Neural cell (in vitro differentiated cells): Measurements from ENCODE around the gene KDM4C. TPM values are rescaled to one million over a fixed set of nuclear protein-coding genes. Genes with fewer than 3 reads are reported as not detected.

Source experiments
- H2AFZ ChIP-seq: fragments of 200-600, 300-800 bp; sonication (generic), shearing (Covaris generic); 2 replicates; pipeline ENCODE4 v1.6.0; 2014; ENCODE audit warnings: low read depth, mild to moderate bottlenecking, antibody characterized with exemption, low read length, moderate library complexity
- H3F3A ChIP-seq: fragments of 200-600 bp; shearing (Covaris generic); 2 replicates; pipeline ENCODE4 v1.6.1; 2016; ENCODE audit warnings: mild to moderate bottlenecking, moderate library complexity, mixed read lengths, antibody characterized with exemption, low read length; ENCODE audit not compliant: insufficient read depth, poor library complexity, severe bottlenecking
- H3K27ac ChIP-seq: fragments of 200-600, 300-800 bp; sonication (generic), shearing (Covaris generic); 2 replicates; pipeline ENCODE4 v1.5.1; 2014; ENCODE audit warnings: mild to moderate bottlenecking, low read length, moderate library complexity
- H3K27me3 ChIP-seq: fragments of 300-800, 200-600 bp; sonication (generic), shearing (Covaris generic); 2 replicates; pipeline ENCODE4 v1.6.0; 2014; ENCODE audit warnings: mild to moderate bottlenecking, low read depth, low read length, moderate library complexity; ENCODE audit not compliant: insufficient read depth
- H3K36me3 ChIP-seq: fragments of 300-800, 200-600 bp; sonication (generic), shearing (Covaris generic); 2 replicates; pipeline ENCODE4 v1.5.1; 2014; ENCODE audit warnings: mild to moderate bottlenecking, antibody characterized with exemption, low read length, moderate library complexity; ENCODE audit not compliant: insufficient read depth
- H3K4me2 ChIP-seq: fragments of 300-800, 200-600 bp; sonication (generic), shearing (Covaris generic); 2 replicates; pipeline ENCODE4 v1.6.0; 2014; ENCODE audit warnings: mild to moderate bottlenecking, low read length
- H3K4me3 ChIP-seq: fragments of 300-800, 200-600 bp; sonication (generic), shearing (Covaris generic); 2 replicates; pipeline ENCODE4 v1.5.1; 2014; ENCODE audit warnings: mild to moderate bottlenecking, low read length, moderate library complexity
- H3K79me2 ChIP-seq: fragments of 200-600 bp; shearing (Covaris generic); replicated peaks from 2 replicates; pipeline ENCODE4 v1.6.0; 2014; ENCODE audit warnings: mild to moderate bottlenecking, low read length, moderate library complexity; ENCODE audit not compliant: insufficient read depth
- H3K9ac ChIP-seq: fragments of 300-800, 200-600 bp; sonication (generic), shearing (Covaris generic); 2 replicates; pipeline ENCODE4 v1.6.1; 2016; ENCODE audit warnings: mild to moderate bottlenecking, low read length, mixed read lengths
- H3K9me2 ChIP-seq: fragments of 200-600 bp; shearing (Covaris generic); 2 replicates; pipeline ENCODE4 v1.6.1; 2016; ENCODE audit warnings: mild to moderate bottlenecking, low read length, mixed read lengths; ENCODE audit not compliant: insufficient read depth
- H3K9me3 ChIP-seq: fragments of 200-600, 300-800 bp; sonication (generic), shearing (Covaris generic); 2 replicates; pipeline ENCODE4 v1.6.1; 2016; ENCODE audit warnings: mild to moderate bottlenecking, mixed run types, low read length, moderate library complexity, mixed read lengths
- H4K20me1 ChIP-seq: fragments of 200-600 bp; shearing (Covaris generic); 2 replicates; pipeline ENCODE4 v1.6.1; 2016; ENCODE audit warnings: mild to moderate bottlenecking, mixed run types; ENCODE audit not compliant: insufficient read depth
- CTCF ChIP-seq: fragments of 450-650 bp; IDR thresholded peaks from 2 replicates; pipeline ENCODE4 v1.5.1; 2014; ENCODE audit warnings: antibody characterized with exemption, mild to moderate bottlenecking, moderate library complexity; ENCODE audit not compliant: poor library complexity, severe bottlenecking
- EP300 ChIP-seq: fragments of 450-650 bp; conservative IDR thresholded peaks from 2 replicates; pipeline ENCODE4 v1.6.1; 2014; ENCODE audit warnings: antibody characterized with exemption, mild to moderate bottlenecking, moderate library complexity; ENCODE audit not compliant: poor library complexity, severe bottlenecking
- EZH2 ChIP-seq: fragments of 200-600, 300-800 bp; shearing (Covaris generic), sonication (generic); IDR thresholded peaks from 2 replicates; pipeline ENCODE4 v1.6.1; 2014; ENCODE audit warnings: antibody characterized with exemption, low read length, borderline replicate concordance, mild to moderate bottlenecking; ENCODE audit not compliant: insufficient read depth, poor library complexity, severe bottlenecking
- MXI1 ChIP-seq: fragments of 450-650 bp; conservative IDR thresholded peaks from 2 replicates; pipeline ENCODE4 v1.6.1; 2014; ENCODE audit warnings: antibody characterized with exemption, mild to moderate bottlenecking; ENCODE audit not compliant: poor library complexity, severe bottlenecking
- POLR2AphosphoS5 ChIP-seq: IDR thresholded peaks from 2 replicates; pipeline ENCODE4 v1.6.1; 2012
- RAD21 ChIP-seq: fragments of 450-650 bp; conservative IDR thresholded peaks from 2 replicates; pipeline ENCODE4 v1.6.1; 2014; ENCODE audit warnings: antibody characterized with exemption, mild to moderate bottlenecking, moderate library complexity
- SMC3 ChIP-seq: fragments of 450-650 bp; conservative IDR thresholded peaks from 2 replicates; pipeline ENCODE4 v1.6.1; 2014; ENCODE audit warnings: antibody characterized with exemption, mild to moderate bottlenecking, moderate library complexity; ENCODE audit not compliant: poor library complexity
- TAF1 ChIP-seq: IDR thresholded peaks from 2 replicates; pipeline ENCODE4 v1.6.1; 2012; ENCODE audit warnings: low read depth
- polyA plus RNA-seq: library from polyadenylated mRNA; depleted of rRNA; stranded (reverse); fragments of >200 nt; gene quantifications from 2 replicates; pipeline ENCODE4 v1.2.3, GENCODE V29; 2014
- TF ChIP-seq, protein P1 (sequence below): IDR thresholded peaks from 2 replicates; pipeline ENCODE4 v1.6.1; 2012; ENCODE audit warnings: borderline replicate concordance

KDM4C gene
- polyA plus RNA-seq, 1 donor from 2014 or later = 21.1 TPM

GRCh38 chr9:6877671-6878161, 119.9 kb downstream of the KDM4C start:
- Histone ChIP-seq H3K27ac (no peak overlapping the region), H3K4me2 (no peak overlapping the region), H3K9me2 (no peaks in the 10 kb centered on the region), H3K27me3 (no peaks in the 10 kb centered on the region), H3F3A (no peaks in the 10 kb centered on the region), H3K9ac (no peak overlapping the region), H2AFZ (no peak overlapping the region), H3K9me3 (no peaks in the 10 kb centered on the region), H3K4me3 (no peak overlapping the region), H4K20me1 (no peaks in the 10 kb centered on the region), H3K79me2 (no peaks in the 10 kb centered on the region), H3K36me3 (no peaks in the 10 kb centered on the region)
- no peak for TF ChIP-seq TAF1
- no peak for TF ChIP-seq RAD21
- TF ChIP-seq EP300 = no peak
- TF ChIP-seq POLR2AphosphoS5 = no peak
- no peak for TF ChIP-seq CTCF
- TF ChIP-seq, protein P1, sequence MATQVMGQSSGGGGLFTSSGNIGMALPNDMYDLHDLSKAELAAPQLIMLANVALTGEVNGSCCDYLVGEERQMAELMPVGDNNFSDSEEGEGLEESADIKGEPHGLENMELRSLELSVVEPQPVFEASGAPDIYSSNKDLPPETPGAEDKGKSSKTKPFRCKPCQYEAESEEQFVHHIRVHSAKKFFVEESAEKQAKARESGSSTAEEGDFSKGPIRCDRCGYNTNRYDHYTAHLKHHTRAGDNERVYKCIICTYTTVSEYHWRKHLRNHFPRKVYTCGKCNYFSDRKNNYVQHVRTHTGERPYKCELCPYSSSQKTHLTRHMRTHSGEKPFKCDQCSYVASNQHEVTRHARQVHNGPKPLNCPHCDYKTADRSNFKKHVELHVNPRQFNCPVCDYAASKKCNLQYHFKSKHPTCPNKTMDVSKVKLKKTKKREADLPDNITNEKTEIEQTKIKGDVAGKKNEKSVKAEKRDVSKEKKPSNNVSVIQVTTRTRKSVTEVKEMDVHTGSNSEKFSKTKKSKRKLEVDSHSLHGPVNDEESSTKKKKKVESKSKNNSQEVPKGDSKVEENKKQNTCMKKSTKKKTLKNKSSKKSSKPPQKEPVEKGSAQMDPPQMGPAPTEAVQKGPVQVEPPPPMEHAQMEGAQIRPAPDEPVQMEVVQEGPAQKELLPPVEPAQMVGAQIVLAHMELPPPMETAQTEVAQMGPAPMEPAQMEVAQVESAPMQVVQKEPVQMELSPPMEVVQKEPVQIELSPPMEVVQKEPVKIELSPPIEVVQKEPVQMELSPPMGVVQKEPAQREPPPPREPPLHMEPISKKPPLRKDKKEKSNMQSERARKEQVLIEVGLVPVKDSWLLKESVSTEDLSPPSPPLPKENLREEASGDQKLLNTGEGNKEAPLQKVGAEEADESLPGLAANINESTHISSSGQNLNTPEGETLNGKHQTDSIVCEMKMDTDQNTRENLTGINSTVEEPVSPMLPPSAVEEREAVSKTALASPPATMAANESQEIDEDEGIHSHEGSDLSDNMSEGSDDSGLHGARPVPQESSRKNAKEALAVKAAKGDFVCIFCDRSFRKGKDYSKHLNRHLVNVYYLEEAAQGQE = no peak
- no peak for TF ChIP-seq MXI1
- no peak for TF ChIP-seq SMC3
- TF ChIP-seq EZH2 = no peak

DNA sequence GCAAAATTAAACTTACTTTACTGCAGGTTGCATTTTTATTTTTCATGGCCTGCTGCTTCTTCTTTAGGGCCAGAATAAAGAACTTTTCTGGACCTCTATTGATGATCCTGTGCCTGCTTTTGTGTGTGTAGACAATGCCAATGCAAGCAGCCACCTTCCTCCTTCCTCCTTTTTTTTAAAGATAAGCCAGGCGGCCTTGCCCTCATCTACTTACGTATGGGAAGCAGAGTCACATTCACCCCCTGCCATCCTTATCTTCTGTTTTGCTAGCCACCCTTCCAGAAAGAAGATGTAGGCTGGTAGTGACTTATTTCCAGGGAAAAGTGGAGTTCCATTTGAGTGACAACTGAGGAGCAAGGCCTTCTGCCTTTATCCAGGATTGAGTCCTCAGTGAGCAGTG, 122.9 kb downstream of the KDM4C start:
- Histone ChIP-seq H3K9me2 (no peaks in the 10 kb centered on the region), H4K20me1 (no peaks in the 10 kb centered on the region), H3K4me2 (no peak overlapping the region), H3K27me3 (no peaks in the 10 kb centered on the region), H3K4me3 (no peak overlapping the region), H3K36me3 (no peaks in the 10 kb centered on the region), H3K79me2 (no peaks in the 10 kb centered on the region), H3K9me3 (no peaks in the 10 kb centered on the region), H3K27ac (no peak overlapping the region), H3F3A (no peaks in the 10 kb centered on the region), H2AFZ (no peak overlapping the region), H3K9ac (no peak overlapping the region)
- TF ChIP-seq RAD21 (no peak), TAF1 (no peak), EP300 (no peak), SMC3 (no peak), EZH2 (no peak), POLR2AphosphoS5 (no peak), MXI1 (no peak), CTCF (no peak)
- TF ChIP-seq, protein P1 = no peak
